Measurements from ENCODE around the gene IQSEC1. TPM values are rescaled to one million over a fixed set of nuclear protein-coding genes. Genes with fewer than 3 reads are reported as not detected.

The IQSEC1 gene
- total RNA-seq, 1 donor from 2014 or later: 29.5 TPM

GRCh38 chr3:12990781-12991480, 82.3 kb downstream of the IQSEC1 start:
- Mint-ChIP-seq H3K4me1 (ENCODE audit: low read depth, unreplicated experiment) (peaks cover 24% of the 10 kb centered on the region), H3K27me3 (ENCODE audit: low read depth, unreplicated experiment) (no peaks in the 10 kb centered on the region), H3K36me3 (ENCODE audit: low read depth, unreplicated experiment) (peaks cover 3% of the 10 kb centered on the region), H3K4me3 (ENCODE audit: unreplicated experiment) (peak overlapping the region; percentile 31), H3K27ac (ENCODE audit: unreplicated experiment) (peak overlapping the region; percentile 97), H3K9me3 (ENCODE audit: unreplicated experiment) (no peaks in the 10 kb centered on the region)
- peak; percentile 87 for FAIRE-seq
- Histone ChIP-seq H3K27ac (ENCODE audit: low read depth, low read length) (peak overlapping the region; percentile 38), H3K36me3 (ENCODE audit: insufficient read depth, low read length) (no peaks in the 10 kb centered on the region), H3K4me3 (ENCODE audit: insufficient read depth, low read depth, low read length) (no peak overlapping the region), H3K9me3 (ENCODE audit: insufficient read depth, low read depth, low read length) (no peaks in the 10 kb centered on the region), H3K27me3 (ENCODE audit: insufficient read depth, low read length) (no peaks in the 10 kb centered on the region), H3K4me1 (ENCODE audit: insufficient read depth, low read length) (peaks cover 18% of the 10 kb centered on the region), H3K4me2 (ENCODE audit: low read length) (peak overlapping the region; percentile 64), H3K9ac (ENCODE audit: low read length) (peak overlapping the region; percentile 19), H2AFZ (ENCODE audit: low read depth, low read length) (peak overlapping the region; percentile 48), H4K20me1 (ENCODE audit: insufficient read depth, low read length) (peaks cover 12% of the 10 kb centered on the region), H3K79me2 (ENCODE audit: insufficient read depth, low read length) (no peaks in the 10 kb centered on the region)
- DNase-seq (ENCODE audit: low read depth): peak; percentile 88
- TF ChIP-seq EZH2 (IDR thresholded peaks at IDR 0.05; ENCODE audit: insufficient read depth, low read length): no peak
- TF ChIP-seq CTCF (IDR thresholded peaks at IDR 0.05; ENCODE audit: insufficient read depth, low read depth, low read length): no peak

GRCh38 chr3:12990306-12990705, 82.9 kb downstream of the IQSEC1 start:
- Histone ChIP-seq H3K4me3 (ENCODE audit: insufficient read depth, low read depth, low read length) (no peak overlapping the region), H3K27ac (ENCODE audit: low read depth, low read length) (peak overlapping the region; percentile 38), H3K9me3 (ENCODE audit: insufficient read depth, low read depth, low read length) (no peaks in the 10 kb centered on the region), H3K79me2 (ENCODE audit: insufficient read depth, low read length) (no peaks in the 10 kb centered on the region), H3K27me3 (ENCODE audit: insufficient read depth, low read length) (no peaks in the 10 kb centered on the region), H3K36me3 (ENCODE audit: insufficient read depth, low read length) (no peaks in the 10 kb centered on the region), H4K20me1 (ENCODE audit: insufficient read depth, low read length) (peaks cover 12% of the 10 kb centered on the region), H2AFZ (ENCODE audit: low read depth, low read length) (no peak overlapping the region), H3K9ac (ENCODE audit: low read length) (peak overlapping the region; percentile 3), H3K4me2 (ENCODE audit: low read length) (peak overlapping the region; percentile 64), H3K4me1 (ENCODE audit: insufficient read depth, low read length) (peaks cover 18% of the 10 kb centered on the region)
- no peak for TF ChIP-seq CTCF (IDR thresholded peaks at IDR 0.05; ENCODE audit: insufficient read depth, low read depth, low read length)
- no peak for TF ChIP-seq EZH2 (IDR thresholded peaks at IDR 0.05; ENCODE audit: insufficient read depth, low read length)
- peak overlapping the region; percentile 97 for H3K27ac Mint-ChIP-seq (ENCODE audit: unreplicated experiment)
- DNase-seq (ENCODE audit: low read depth): no peak
- no peaks in the 10 kb centered on the region for H3K9me3 Mint-ChIP-seq (ENCODE audit: unreplicated experiment)
- H3K27me3 Mint-ChIP-seq (ENCODE audit: low read depth, unreplicated experiment): no peaks in the 10 kb centered on the region
- H3K36me3 Mint-ChIP-seq (ENCODE audit: low read depth, unreplicated experiment): peaks cover 5% of the 10 kb centered on the region
- H3K4me1 Mint-ChIP-seq (ENCODE audit: low read depth, unreplicated experiment): peaks cover 24% of the 10 kb centered on the region
- no peak for FAIRE-seq
- H3K4me3 Mint-ChIP-seq (ENCODE audit: unreplicated experiment): no peak overlapping the region
